ENCODE results near the gene PPARG.

PPARG gene

GRCh38 chr3:12247411-12247810, 41.5 kb upstream of the PPARG start:
- H3K23ac ChIP-seq (ENCODE audit: low read length in 2 of 2) = no peak overlapping the region
- no peaks in the 10 kb centered on the region for H3K36me3 ChIP-seq (ENCODE audit: control insufficient read depth in 1 of 2, insufficient read depth in 2 of 2, low read depth in 1 of 2, low read length in 2 of 2)
- no peak overlapping the region for H2AK5ac ChIP-seq (ENCODE audit: low read length, severe bottlenecking)
- no peak overlapping the region for H4K8ac ChIP-seq (ENCODE audit: low read length)
- no peaks in the 10 kb centered on the region for H3K79me1 ChIP-seq (replicated peaks; ENCODE audit: low read length, poor library complexity, severe bottlenecking)
- no peak for DNase-seq
- no peak overlapping the region for H3K14ac ChIP-seq (ENCODE audit: low read length in 2 of 2)
- WGBS = 100% methylated on average over 1 of the region's 4 CpGs
- H3K27me3 ChIP-seq (ENCODE audit: control insufficient read depth in 1 of 2, insufficient read depth in 1 of 2, low read length in 2 of 2) = no peaks in the 10 kb centered on the region
- no peak overlapping the region for H3K4me2 ChIP-seq (ENCODE audit: low read length, poor library complexity, severe bottlenecking)
- no peak overlapping the region for H3K4ac ChIP-seq (ENCODE audit: low read depth in 1 of 2, low read length in 2 of 2)
- H2AFZ ChIP-seq (ENCODE audit: low read depth, low read length) = no peak overlapping the region
- no peak overlapping the region for H3K18ac ChIP-seq (ENCODE audit: low read depth in 1 of 2, low read length in 2 of 2)
- H3K9ac ChIP-seq (ENCODE audit: low read length) = no peak overlapping the region
- H3K4me1 ChIP-seq (ENCODE audit: control insufficient read depth, insufficient read depth, low read depth, low read length) = no peaks in the 10 kb centered on the region
- peaks cover 13% of the 10 kb centered on the region for H3K9me3 ChIP-seq (ENCODE audit: control insufficient read depth, low read length)
- H2BK15ac ChIP-seq (ENCODE audit: low read depth, poor library complexity, severe bottlenecking) = no peak overlapping the region
- no peak overlapping the region for H2BK12ac ChIP-seq (ENCODE audit: low read length in 2 of 2)
- no peak overlapping the region for H4K91ac ChIP-seq (ENCODE audit: low read length)
- no peak overlapping the region for H2BK120ac ChIP-seq (ENCODE audit: low read depth, low read length)
- no peak overlapping the region for H2BK5ac ChIP-seq (ENCODE audit: low read depth, low read length, poor library complexity, severe bottlenecking)
- no peak overlapping the region for H3K27ac ChIP-seq (ENCODE audit: low read length, poor library complexity, severe bottlenecking)
- no peak overlapping the region for H3K4me3 ChIP-seq (ENCODE audit: insufficient read depth in 1 of 2, low read depth in 1 of 2, low read length in 2 of 2)

GRCh38 chr3:12249519-12249918, 39.4 kb upstream of the PPARG start:
- Histone ChIP-seq H3K9me3 (ENCODE audit: control insufficient read depth, low read length) (peaks cover 13% of the 10 kb centered on the region), H3K27ac (ENCODE audit: low read length, poor library complexity, severe bottlenecking) (no peak overlapping the region), H2AFZ (ENCODE audit: low read depth, low read length) (no peak overlapping the region), H3K4ac (ENCODE audit: low read depth in 1 of 2, low read length in 2 of 2) (no peak overlapping the region), H2BK15ac (ENCODE audit: low read depth, poor library complexity, severe bottlenecking) (no peak overlapping the region), H4K91ac (ENCODE audit: low read length) (no peak overlapping the region), H2BK5ac (ENCODE audit: low read depth, low read length, poor library complexity, severe bottlenecking) (no peak overlapping the region), H2AK5ac (ENCODE audit: low read length, severe bottlenecking) (no peak overlapping the region), H3K27me3 (ENCODE audit: control insufficient read depth in 1 of 2, insufficient read depth in 1 of 2, low read length in 2 of 2) (no peaks in the 10 kb centered on the region), H3K14ac (ENCODE audit: low read length in 2 of 2) (no peak overlapping the region), H3K36me3 (ENCODE audit: control insufficient read depth in 1 of 2, insufficient read depth in 2 of 2, low read depth in 1 of 2, low read length in 2 of 2) (no peaks in the 10 kb centered on the region), H3K4me2 (ENCODE audit: low read length, poor library complexity, severe bottlenecking) (no peak overlapping the region), H3K4me1 (ENCODE audit: control insufficient read depth, insufficient read depth, low read depth, low read length) (no peaks in the 10 kb centered on the region), H3K23ac (ENCODE audit: low read length in 2 of 2) (no peak overlapping the region), H3K18ac (ENCODE audit: low read depth in 1 of 2, low read length in 2 of 2) (no peak overlapping the region), H3K79me1 (replicated peaks; ENCODE audit: low read length, poor library complexity, severe bottlenecking) (no peaks in the 10 kb centered on the region), H2BK120ac (ENCODE audit: low read depth, low read length) (no peak overlapping the region), H3K4me3 (ENCODE audit: insufficient read depth in 1 of 2, low read depth in 1 of 2, low read length in 2 of 2) (no peak overlapping the region), H3K9ac (ENCODE audit: low read length) (no peak overlapping the region), H4K8ac (ENCODE audit: low read length) (no peak overlapping the region), H2BK12ac (ENCODE audit: low read length in 2 of 2) (no peak overlapping the region)
- WGBS = 100% methylated on average over 2 of the region's 2 CpGs
- no peak for DNase-seq

- Histone ChIP-seq H3K4ac (ENCODE audit: low read depth in 1 of 2, low read length in 2 of 2) (no peak overlapping the region), H2BK5ac (ENCODE audit: low read depth, low read length, poor library complexity, severe bottlenecking) (no peak overlapping the region), H2BK12ac (ENCODE audit: low read length in 2 of 2) (no peak overlapping the region), H2AK5ac (ENCODE audit: low read length, severe bottlenecking) (no peak overlapping the region), H3K23ac (ENCODE audit: low read length in 2 of 2) (no peak overlapping the region), H3K14ac (ENCODE audit: low read length in 2 of 2) (no peak overlapping the region), H3K4me1 (ENCODE audit: control insufficient read depth, insufficient read depth, low read depth, low read length) (no peaks in the 10 kb centered on the region), H3K18ac (ENCODE audit: low read depth in 1 of 2, low read length in 2 of 2) (no peak overlapping the region), H3K36me3 (ENCODE audit: control insufficient read depth in 1 of 2, insufficient read depth in 2 of 2, low read depth in 1 of 2, low read length in 2 of 2) (no peaks in the 10 kb centered on the region), H3K9me3 (ENCODE audit: control insufficient read depth, low read length) (peaks cover 13% of the 10 kb centered on the region), H3K79me1 (replicated peaks; ENCODE audit: low read length, poor library complexity, severe bottlenecking) (no peaks in the 10 kb centered on the region), H3K27me3 (ENCODE audit: control insufficient read depth in 1 of 2, insufficient read depth in 1 of 2, low read length in 2 of 2) (no peaks in the 10 kb centered on the region), H3K9ac (ENCODE audit: low read length) (no peak overlapping the region), H4K8ac (ENCODE audit: low read length) (no peak overlapping the region), H2AFZ (ENCODE audit: low read depth, low read length) (no peak overlapping the region), H2BK15ac (ENCODE audit: low read depth, poor library complexity, severe bottlenecking) (no peak overlapping the region), H3K27ac (ENCODE audit: low read length, poor library complexity, severe bottlenecking) (no peak overlapping the region), H3K4me2 (ENCODE audit: low read length, poor library complexity, severe bottlenecking) (no peak overlapping the region), H4K91ac (ENCODE audit: low read length) (no peak overlapping the region), H3K4me3 (ENCODE audit: insufficient read depth in 1 of 2, low read depth in 1 of 2, low read length in 2 of 2) (no peak overlapping the region), H2BK120ac (ENCODE audit: low read depth, low read length) (no peak overlapping the region)
- 89% methylated on average over 5 of the region's 5 CpGs for WGBS
- no peak for DNase-seq
These were observed 36.0 kb upstream of the PPARG start for GRCh38 chr3:12252889-12253288.

GRCh38 chr3:12253516-12254343, 35.1 kb upstream of the PPARG start:
- Histone ChIP-seq H2BK12ac (ENCODE audit: low read length in 2 of 2) (no peak overlapping the region), H2AK5ac (ENCODE audit: low read length, severe bottlenecking) (no peak overlapping the region), H3K4ac (ENCODE audit: low read depth in 1 of 2, low read length in 2 of 2) (no peak overlapping the region), H3K27me3 (ENCODE audit: control insufficient read depth in 1 of 2, insufficient read depth in 1 of 2, low read length in 2 of 2) (no peaks in the 10 kb centered on the region), H3K14ac (ENCODE audit: low read length in 2 of 2) (no peak overlapping the region), H3K79me1 (replicated peaks; ENCODE audit: low read length, poor library complexity, severe bottlenecking) (no peaks in the 10 kb centered on the region), H4K91ac (ENCODE audit: low read length) (no peak overlapping the region), H3K36me3 (ENCODE audit: control insufficient read depth in 1 of 2, insufficient read depth in 2 of 2, low read depth in 1 of 2, low read length in 2 of 2) (no peaks in the 10 kb centered on the region), H2BK15ac (ENCODE audit: low read depth, poor library complexity, severe bottlenecking) (no peak overlapping the region), H3K4me1 (ENCODE audit: control insufficient read depth, insufficient read depth, low read depth, low read length) (no peaks in the 10 kb centered on the region), H4K8ac (ENCODE audit: low read length) (no peak overlapping the region), H3K4me2 (ENCODE audit: low read length, poor library complexity, severe bottlenecking) (no peak overlapping the region), H3K18ac (ENCODE audit: low read depth in 1 of 2, low read length in 2 of 2) (no peak overlapping the region), H3K4me3 (ENCODE audit: insufficient read depth in 1 of 2, low read depth in 1 of 2, low read length in 2 of 2) (no peak overlapping the region), H3K9ac (ENCODE audit: low read length) (no peak overlapping the region), H2BK120ac (ENCODE audit: low read depth, low read length) (no peak overlapping the region), H3K9me3 (ENCODE audit: control insufficient read depth, low read length) (peaks cover 13% of the 10 kb centered on the region), H2AFZ (ENCODE audit: low read depth, low read length) (no peak overlapping the region), H3K27ac (ENCODE audit: low read length, poor library complexity, severe bottlenecking) (no peak overlapping the region), H3K23ac (ENCODE audit: low read length in 2 of 2) (no peak overlapping the region), H2BK5ac (ENCODE audit: low read depth, low read length, poor library complexity, severe bottlenecking) (no peak overlapping the region)
- 32% methylated on average over 10 of the region's 10 CpGs for WGBS
- DNase-seq = peak; percentile 20

Measured in mesenchymal stem cell (in vitro differentiated cells and primary cell).